IPS-18a (cell line): ENCODE data around the gene CCDC137.
A peak's percentile ranks its signal among the peaks of the same experiment; 100 is the strongest.

Source experiments
- H3K27ac ChIP-seq: one replicate; pipeline ENCODE4 v1.5.1; 2013; ENCODE audit warnings: low read length
- H3K27me3 ChIP-seq: one replicate; pipeline ENCODE4 v1.6.1; 2013; ENCODE audit warnings: mild to moderate bottlenecking, low read length; ENCODE audit not compliant: control insufficient read depth, insufficient read depth
- H3K36me3 ChIP-seq: one replicate; pipeline ENCODE4 v1.6.1; 2013; ENCODE audit warnings: low read depth, low read length; ENCODE audit not compliant: control insufficient read depth
- H3K4me1 ChIP-seq: one replicate; pipeline ENCODE4 v1.6.1; 2013; ENCODE audit warnings: low read depth, low read length; ENCODE audit not compliant: control insufficient read depth
- H3K4me3 ChIP-seq: one replicate; pipeline ENCODE4 v1.5.1; 2013; ENCODE audit warnings: low read length
- H3K9ac ChIP-seq: one replicate; pipeline ENCODE4 v1.6.1; 2013; ENCODE audit warnings: mild to moderate bottlenecking, low read length, moderate library complexity
- H3K9me3 ChIP-seq: one replicate; pipeline ENCODE4 v1.6.1; 2013; ENCODE audit warnings: low read depth, low read length; ENCODE audit not compliant: control insufficient read depth

CCDC137 gene

GRCh38 chr17:81696218-81696941 is 29.8 kb downstream of the CCDC137 start:
- H3K27me3 ChIP-seq, result no peaks in the 10 kb centered on the region
- no peaks in the 10 kb centered on the region for H3K4me1 ChIP-seq
- no peak overlapping the region for H3K27ac ChIP-seq
- H3K9ac ChIP-seq, result no peak overlapping the region
- no peak overlapping the region for H3K4me3 ChIP-seq
- H3K9me3 ChIP-seq, result no peaks in the 10 kb centered on the region
- peaks cover 57% of the 10 kb centered on the region for H3K36me3 ChIP-seq

GRCh38 chr17:81697261-81698044 is 30.9 kb downstream of the CCDC137 start:
- no peak overlapping the region for H3K9ac ChIP-seq
- H3K9me3 ChIP-seq, result no peaks in the 10 kb centered on the region
- peaks cover 50% of the 10 kb centered on the region for H3K36me3 ChIP-seq
- H3K4me1 ChIP-seq, result peaks cover 5% of the 10 kb centered on the region
- H3K4me3 ChIP-seq, result no peak overlapping the region
- H3K27me3 ChIP-seq, result no peaks in the 10 kb centered on the region
- H3K27ac ChIP-seq, result no peak overlapping the region

GRCh38 chr17:81700353-81701287 is 34.1 kb downstream of the CCDC137 start:
- no peak overlapping the region for H3K27ac ChIP-seq
- H3K9me3 ChIP-seq, result no peaks in the 10 kb centered on the region
- no peak overlapping the region for H3K4me3 ChIP-seq
- H3K9ac ChIP-seq, result no peak overlapping the region
- peaks cover 5% of the 10 kb centered on the region for H3K4me1 ChIP-seq
- peaks cover 44% of the 10 kb centered on the region for H3K36me3 ChIP-seq
- H3K27me3 ChIP-seq, result no peaks in the 10 kb centered on the region

GRCh38 chr17:81701288-81702071 is 34.9 kb downstream of the CCDC137 start:
- Histone ChIP-seq H3K36me3 (peaks cover 49% of the 10 kb centered on the region), H3K27ac (no peak overlapping the region), H3K27me3 (no peaks in the 10 kb centered on the region), H3K4me1 (peaks cover 5% of the 10 kb centered on the region), H3K4me3 (peak overlapping the region; percentile 97), H3K9ac (peak overlapping the region; percentile 98), H3K9me3 (no peaks in the 10 kb centered on the region)

GRCh38 chr17:81702934-81703746 is 36.6 kb downstream of the CCDC137 start, which contains the start of gene MRPL12:
Gene MRPL12 (plus strand): TSS chr17:81703367. CDS start chr17:81703502, 135 bp downstream.
- Histone ChIP-seq H3K27me3 (no peaks in the 10 kb centered on the region), H3K4me1 (peaks cover 5% of the 10 kb centered on the region), H3K4me3 (peak within 1 kb of the TSS; percentile 97), H3K9me3 (no peaks in the 10 kb centered on the region), H3K27ac (peak within 1 kb of the TSS; percentile 87), H3K36me3 (peaks cover 46% of the 10 kb centered on the region), H3K9ac (peak within 1 kb of the TSS; percentile 98)

GRCh38 chr17:81703747-81704654 is 37.5 kb downstream of the CCDC137 start:
- Histone ChIP-seq H3K4me1 (peaks cover 5% of the 10 kb centered on the region), H3K4me3 (peak overlapping the region; percentile 97), H3K27ac (peak overlapping the region; percentile 17), H3K9ac (peak overlapping the region; percentile 98), H3K27me3 (no peaks in the 10 kb centered on the region), H3K36me3 (peaks cover 41% of the 10 kb centered on the region), H3K9me3 (no peaks in the 10 kb centered on the region)

- Histone ChIP-seq H3K27ac (no peak overlapping the region), H3K9ac (no peak overlapping the region), H3K36me3 (peaks cover 37% of the 10 kb centered on the region), H3K27me3 (peaks cover 1% of the 10 kb centered on the region), H3K4me1 (peaks cover 12% of the 10 kb centered on the region), H3K4me3 (no peak overlapping the region), H3K9me3 (no peaks in the 10 kb centered on the region)
Observed at GRCh38 chr17:81705518-81706231, 39.1 kb downstream of the CCDC137 start.

- Histone ChIP-seq H3K9ac (no peak overlapping the region), H3K9me3 (no peaks in the 10 kb centered on the region)
Observed at GRCh38 chr17:81706232-81706611, 39.7 kb downstream of the CCDC137 start.

More at GRCh38 chr17:81706232-81706611, 39.7 kb downstream of the CCDC137 start:
- peaks cover 17% of the 10 kb centered on the region for H3K4me1 ChIP-seq
- H3K4me3 ChIP-seq, result no peak overlapping the region
- H3K27ac ChIP-seq, result no peak overlapping the region
- peaks cover 31% of the 10 kb centered on the region for H3K36me3 ChIP-seq
- H3K27me3 ChIP-seq, result peaks cover 7% of the 10 kb centered on the region
